Measurements from ENCODE around the gene DDX4.
"Not testable (repeated sequence)": the region's sequence is repeated elsewhere in the genome, so short reads cannot be mapped to it uniquely, and the experiment has no call there.

The DDX4 gene

GRCh38 chr5:55715519-55716078 is 22.3 kb upstream of the DDX4 start:
- Histone ChIP-seq H3K4me3 (ENCODE audit: low read depth, low read length) (no peak overlapping the region), H3K4me1 (no peaks in the 10 kb centered on the region), H3K79me2 (peaks cover 14% of the 10 kb centered on the region), H3K36me3 (ENCODE audit: control insufficient read depth, insufficient read depth, low read length) (no peaks in the 10 kb centered on the region), H3K9ac (no peak overlapping the region), H3K9me3 (ENCODE audit: control insufficient read depth, low read length) (no peaks in the 10 kb centered on the region), H2AFZ (no peak overlapping the region), H3K27ac (no peak overlapping the region), H3K27me3 (ENCODE audit: control insufficient read depth, insufficient read depth, low read length) (no peaks in the 10 kb centered on the region), H3K4me2 (ENCODE audit: low read length) (no peak overlapping the region)
- TF ChIP-seq CTCF (IDR thresholded peaks at IDR 0.05): no peak

- H3K27me3 ChIP-seq (ENCODE audit: control insufficient read depth, insufficient read depth, low read length): not testable (repeated sequence)
Observed at GRCh38 chr5:55719026-55719425, 18.8 kb upstream of the DDX4 start.

GRCh38 chr5:55720188-55720703 is 17.6 kb upstream of the DDX4 start:
- H2AFZ ChIP-seq: no peak overlapping the region
- H3K27ac ChIP-seq: no peak overlapping the region
- no peak overlapping the region for H3K4me3 ChIP-seq (ENCODE audit: low read depth, low read length)
- no peaks in the 10 kb centered on the region for H3K36me3 ChIP-seq (ENCODE audit: control insufficient read depth, insufficient read depth, low read length)
- H3K4me2 ChIP-seq (ENCODE audit: low read length): no peak overlapping the region
- H3K4me1 ChIP-seq: no peaks in the 10 kb centered on the region
- TF ChIP-seq CTCF (IDR thresholded peaks at IDR 0.05): no peak
- H3K9me3 ChIP-seq (ENCODE audit: control insufficient read depth, low read length): no peaks in the 10 kb centered on the region
- H3K27me3 ChIP-seq (ENCODE audit: control insufficient read depth, insufficient read depth, low read length): no peaks in the 10 kb centered on the region
- no peaks in the 10 kb centered on the region for H3K79me2 ChIP-seq
- no peak overlapping the region for H3K9ac ChIP-seq

More at GRCh38 chr5:55719026-55719425, 18.8 kb upstream of the DDX4 start:
- H3K9ac ChIP-seq; H3K9me3 ChIP-seq (ENCODE audit: control insufficient read depth, low read length); H3K27ac ChIP-seq; H3K36me3 ChIP-seq (ENCODE audit: control insufficient read depth, insufficient read depth, low read length); H3K79me2 ChIP-seq; H3K4me3 ChIP-seq (ENCODE audit: low read depth, low read length); H2AFZ ChIP-seq; H3K4me1 ChIP-seq; H3K4me2 ChIP-seq (ENCODE audit: low read length): not testable (repeated sequence)

GRCh38 chr5:55724281-55724680 is 13.6 kb upstream of the DDX4 start:
- H3K4me2 ChIP-seq (ENCODE audit: low read length): no peak overlapping the region
- H3K36me3 ChIP-seq (ENCODE audit: control insufficient read depth, insufficient read depth, low read length): no peaks in the 10 kb centered on the region
- no peak overlapping the region for H3K27ac ChIP-seq
- no peak overlapping the region for H3K4me3 ChIP-seq (ENCODE audit: low read depth, low read length)
- no peaks in the 10 kb centered on the region for H3K79me2 ChIP-seq
- H3K27me3 ChIP-seq (ENCODE audit: control insufficient read depth, insufficient read depth, low read length): no peaks in the 10 kb centered on the region
- no peak for TF ChIP-seq CTCF (IDR thresholded peaks at IDR 0.05)
- H3K9me3 ChIP-seq (ENCODE audit: control insufficient read depth, low read length): no peaks in the 10 kb centered on the region
- no peak overlapping the region for H2AFZ ChIP-seq
- H3K9ac ChIP-seq: no peak overlapping the region
- H3K4me1 ChIP-seq: no peaks in the 10 kb centered on the region

GRCh38 chr5:55731848-55732247 is 6.0 kb upstream of the DDX4 start:
- Histone ChIP-seq H3K4me3 (ENCODE audit: low read depth, low read length) (no peak overlapping the region), H3K9me3 (ENCODE audit: control insufficient read depth, low read length) (no peaks in the 10 kb centered on the region)
- no peak for TF ChIP-seq CTCF (IDR thresholded peaks at IDR 0.05)

More at GRCh38 chr5:55731848-55732247, 6.0 kb upstream of the DDX4 start:
- no peaks in the 10 kb centered on the region for H3K27me3 ChIP-seq (ENCODE audit: control insufficient read depth, insufficient read depth, low read length)
- no peaks in the 10 kb centered on the region for H3K79me2 ChIP-seq
- H3K27ac ChIP-seq: no peak overlapping the region
- H3K36me3 ChIP-seq (ENCODE audit: control insufficient read depth, insufficient read depth, low read length): no peaks in the 10 kb centered on the region
- no peak overlapping the region for H3K4me2 ChIP-seq (ENCODE audit: low read length)
- no peaks in the 10 kb centered on the region for H3K4me1 ChIP-seq
- H3K9ac ChIP-seq: no peak overlapping the region
- H2AFZ ChIP-seq: no peak overlapping the region
